SJCRH30 (cell line): ENCODE results near the gene LRRC4B. TPM values are rescaled to one million over a fixed set of nuclear protein-coding genes. Genes with fewer than 3 reads are reported as not detected.
"Not testable (repeated sequence)": the region's sequence is repeated elsewhere in the genome, so short reads cannot be mapped to it uniquely, and the experiment has no call there.

Experiments
- DNase-seq, 2 experiments: peaks; one replicate each; pipeline ENCODE4 v3.0.0-alpha.2; 2015 to 2020
- H3K27ac ChIP-seq: fragments of 250-450 bp; sonication (Bioruptor Pico); 2 replicates; pipeline ENCODE4 v1.5.1; 2020; ENCODE audit warnings: mild to moderate bottlenecking, moderate library complexity
- H3K27me3 ChIP-seq: fragments of 250-450 bp; sonication (Bioruptor Pico); 2 replicates; pipeline ENCODE4 v1.5.1; 2020; ENCODE audit warnings: mild to moderate bottlenecking, moderate library complexity
- H3K36me3 ChIP-seq: fragments of 250-450 bp; sonication (Bioruptor Pico); 2 replicates; pipeline ENCODE4 v1.5.1; 2020; ENCODE audit warnings: mild to moderate bottlenecking, moderate library complexity
- H3K4me1 ChIP-seq: fragments of 250-450 bp; sonication (Bioruptor Pico); 2 replicates; pipeline ENCODE4 v1.5.1; 2020; ENCODE audit warnings: mild to moderate bottlenecking, moderate library complexity
- H3K4me3 ChIP-seq: fragments of 250-450 bp; sonication (Bioruptor Pico); 2 replicates; pipeline ENCODE4 v1.5.1; 2020; ENCODE audit warnings: mild to moderate bottlenecking, moderate library complexity
- H3K9me3 ChIP-seq: fragments of 250-450 bp; sonication (Bioruptor Pico); replicated peaks from 2 replicates; pipeline ENCODE4 v1.5.1; 2020; ENCODE audit warnings: mild to moderate bottlenecking, moderate library complexity
- total RNA-seq: library from RNA; depleted of rRNA; stranded (reverse); fragments of >200 nt; shearing (Covaris generic); gene quantifications from 2 replicates; pipeline ENCODE4 v1.2.3, GENCODE V29; 2014

Gene LRRC4B
- total RNA-seq, 1 experiment from 2014 or later, result 0.02 TPM

GRCh38 chr19:50581795-50582660 is 13.8 kb upstream of the LRRC4B start:
- H3K27me3 ChIP-seq, H3K4me1 ChIP-seq, H3K27ac ChIP-seq, H3K9me3 ChIP-seq, H3K36me3 ChIP-seq, H3K4me3 ChIP-seq, DNase-seq: not testable (repeated sequence)

GRCh38 chr19:50580970-50581634 is 12.9 kb upstream of the LRRC4B start:
- DNase-seq, result no peak
- H3K9me3 ChIP-seq, result no peaks in the 10 kb centered on the region
- H3K4me3 ChIP-seq, result no peak overlapping the region
- H3K27me3 ChIP-seq, result no peaks in the 10 kb centered on the region
- no peak overlapping the region for H3K27ac ChIP-seq
- no peaks in the 10 kb centered on the region for H3K4me1 ChIP-seq
- no peaks in the 10 kb centered on the region for H3K36me3 ChIP-seq

GRCh38 chr19:50580240-50580639 is 12.0 kb upstream of the LRRC4B start:
- Histone ChIP-seq H3K27ac (no peak overlapping the region), H3K4me3 (no peak overlapping the region), H3K9me3 (no peaks in the 10 kb centered on the region), H3K36me3 (no peaks in the 10 kb centered on the region), H3K27me3 (no peaks in the 10 kb centered on the region), H3K4me1 (no peaks in the 10 kb centered on the region)
- DNase-seq, result no peak

- DNase-seq, H3K9me3 ChIP-seq, H3K27ac ChIP-seq: not testable (repeated sequence)
These were observed 8.5 kb upstream of the LRRC4B start for GRCh38 chr19:50576769-50577168.

GRCh38 chr19:50573741-50574461 is 5.7 kb upstream of the LRRC4B start:
- DNase-seq, result no peak
- H3K9me3 ChIP-seq, result no peaks in the 10 kb centered on the region
- no peaks in the 10 kb centered on the region for H3K4me1 ChIP-seq
- H3K4me3 ChIP-seq, result no peak overlapping the region
- H3K36me3 ChIP-seq, result no peaks in the 10 kb centered on the region
- peaks cover 13% of the 10 kb centered on the region; the same call in 1 of the 2 replicates for H3K27me3 ChIP-seq
- H3K27ac ChIP-seq, result no peak overlapping the region

More at GRCh38 chr19:50576769-50577168, 8.5 kb upstream of the LRRC4B start:
- H3K27me3 ChIP-seq, H3K4me3 ChIP-seq, H3K4me1 ChIP-seq, H3K36me3 ChIP-seq: not testable (repeated sequence)

- H3K9me3 ChIP-seq, result no peaks in the 10 kb centered on the region
- no peak overlapping the region for H3K4me3 ChIP-seq
- no peaks in the 10 kb centered on the region for H3K4me1 ChIP-seq
- no peak for DNase-seq
- H3K36me3 ChIP-seq, result no peaks in the 10 kb centered on the region
- H3K27me3 ChIP-seq, result peaks cover 14% of the 10 kb centered on the region; the same call in 1 of the 2 replicates
- no peak overlapping the region for H3K27ac ChIP-seq
These were observed 2.8 kb upstream of the LRRC4B start for GRCh38 chr19:50570997-50571396.

- Histone ChIP-seq H3K9me3 (no peaks in the 10 kb centered on the region), H3K27me3 (peaks cover 22% of the 10 kb centered on the region), H3K27ac (no peak overlapping the region), H3K4me1 (no peaks in the 10 kb centered on the region), H3K4me3 (no peak overlapping the region), H3K36me3 (no peaks in the 10 kb centered on the region)
- no peak for DNase-seq
These were observed 1.8 kb upstream of the LRRC4B start for GRCh38 chr19:50569938-50570540.

GRCh38 chr19:50568728-50569698 is 778 bp upstream of the LRRC4B start:
- peaks cover 32% of the 10 kb centered on the region for H3K27me3 ChIP-seq
- no peaks in the 10 kb centered on the region for H3K4me1 ChIP-seq
- H3K9me3 ChIP-seq, result no peaks in the 10 kb centered on the region
- DNase-seq, result no peak
- H3K27ac ChIP-seq, result no peak overlapping the region
- no peak overlapping the region for H3K4me3 ChIP-seq
- no peaks in the 10 kb centered on the region for H3K36me3 ChIP-seq

GRCh38 chr19:50567052-50567841 is 988 bp downstream of the LRRC4B start:
- H3K36me3 ChIP-seq, result no peaks in the 10 kb centered on the region
- no peak overlapping the region for H3K27ac ChIP-seq
- H3K9me3 ChIP-seq, result no peaks in the 10 kb centered on the region
- no peak overlapping the region for H3K4me3 ChIP-seq
- no peak for DNase-seq
- H3K4me1 ChIP-seq, result no peaks in the 10 kb centered on the region
- peaks cover 32% of the 10 kb centered on the region for H3K27me3 ChIP-seq

GRCh38 chr19:50565984-50566903 is 2.0 kb downstream of the LRRC4B start:
- Histone ChIP-seq H3K4me1 (no peaks in the 10 kb centered on the region), H3K27me3 (peaks cover 39% of the 10 kb centered on the region), H3K9me3 (no peaks in the 10 kb centered on the region), H3K27ac (no peak overlapping the region), H3K4me3 (no peak overlapping the region), H3K36me3 (no peaks in the 10 kb centered on the region)
- DNase-seq, result no peak

GRCh38 chr19:50564229-50565105 is 3.8 kb downstream of the LRRC4B start:
- H3K9me3 ChIP-seq, result no peaks in the 10 kb centered on the region
- no peak overlapping the region for H3K4me3 ChIP-seq
- H3K27ac ChIP-seq, result no peak overlapping the region
- H3K4me1 ChIP-seq, result no peaks in the 10 kb centered on the region
- H3K27me3 ChIP-seq, result peaks cover 48% of the 10 kb centered on the region
- no peaks in the 10 kb centered on the region for H3K36me3 ChIP-seq
- no peak for DNase-seq

- no peaks in the 10 kb centered on the region for H3K9me3 ChIP-seq
- H3K27me3 ChIP-seq, result peaks cover 44% of the 10 kb centered on the region
- DNase-seq, result no peak
- H3K4me3 ChIP-seq, result no peak overlapping the region
- no peaks in the 10 kb centered on the region for H3K36me3 ChIP-seq
- H3K27ac ChIP-seq, result no peak overlapping the region
- H3K4me1 ChIP-seq, result no peaks in the 10 kb centered on the region
These were observed 4.6 kb downstream of the LRRC4B start for GRCh38 chr19:50563597-50563996.
